ENCODE data around the gene AAMP. TPM values are rescaled to one million over a fixed set of nuclear protein-coding genes. Genes with fewer than 3 reads are reported as not detected.
A peak's percentile ranks its signal among the peaks of the same experiment; 100 is the strongest.

Gene AAMP
- total RNA-seq, 2 experiments from 2014 or later, result 68.7 to 97.0 TPM

- intact Hi-C loops (cut with micrococcal nuclease; ENCODE audit: unreplicated experiment), result no loop called here
- peaks cover 40% of the 10 kb centered on the region for H3K4me1 ChIP-seq (ENCODE audit: insufficient read depth, low read length, poor library complexity, severe bottlenecking)
- H3K9me2 ChIP-seq (ENCODE audit: insufficient read depth, low read length), result no peaks in the 10 kb centered on the region
- H3K79me2 ChIP-seq (ENCODE audit: insufficient read depth, low read depth, low read length), result no peaks in the 10 kb centered on the region
- CTCF ChIA-PET (ENCODE audit: unreplicated experiment), result interaction anchor here (1.3 kb wide), 1 partner anchor 26 kb away, joined by 3 read pairs; no protein-coding TSS in a partner anchor
- H3K9me3 ChIP-seq (ENCODE audit: low read length), result no peaks in the 10 kb centered on the region
- POLR2A ChIA-PET, result interaction anchor here (0.9 to 1.4 kb wide), 3 partner anchors 29 to 102 kb away, joined by 3 read pairs; partner anchors contain the start of gene CTDSP1
- H4K20me1 ChIP-seq (ENCODE audit: insufficient read depth, low read length), result no peaks in the 10 kb centered on the region
- no peak overlapping the region for H3K27ac ChIP-seq (ENCODE audit: low read depth, low read length, poor library complexity, severe bottlenecking)
- TF ChIP-seq EZH2phosphoT487 (IDR thresholded peaks at IDR 0.05; ENCODE audit: borderline replicate concordance, low read depth, low read length) (no peak), CTCF (conservative IDR thresholded peaks at IDR 0.05; ENCODE audit: low read length) (no peak)
- no TSS peak for BruUV-seq (replicated peaks)
- H3K36me3 ChIP-seq (ENCODE audit: insufficient read depth, low read length), result no peaks in the 10 kb centered on the region
- no peak overlapping the region for H3K4me3 ChIP-seq (ENCODE audit: low read depth, low read length, poor library complexity, severe bottlenecking)
- H2AFZ ChIP-seq (ENCODE audit: low read length), result peak overlapping the region; percentile 33; the same call in 1 of the 2 replicates
- H3K4me2 ChIP-seq (ENCODE audit: low read length), result no peak overlapping the region
- no peak for DNase-seq (ENCODE audit: low spot score)
These were observed 28.5 kb upstream of the AAMP start for GRCh38 chr2:218298314-218298875.

- Histone ChIP-seq H3K9me2 (ENCODE audit: insufficient read depth, low read length) (no peaks in the 10 kb centered on the region), H3K79me2 (ENCODE audit: insufficient read depth, low read depth, low read length) (peaks cover 4% of the 10 kb centered on the region; the same call in 1 of the 2 replicates), H3K9me3 (ENCODE audit: low read length) (no peaks in the 10 kb centered on the region), H3K4me1 (ENCODE audit: insufficient read depth, low read length, poor library complexity, severe bottlenecking) (peaks cover 50% of the 10 kb centered on the region), H3K4me3 (ENCODE audit: low read depth, low read length, poor library complexity, severe bottlenecking) (no peak overlapping the region), H3K27ac (ENCODE audit: low read depth, low read length, poor library complexity, severe bottlenecking) (no peak overlapping the region), H2AFZ (ENCODE audit: low read length) (no peak overlapping the region), H3K36me3 (ENCODE audit: insufficient read depth, low read length) (no peaks in the 10 kb centered on the region), H4K20me1 (ENCODE audit: insufficient read depth, low read length) (no peaks in the 10 kb centered on the region), H3K4me2 (ENCODE audit: low read length) (no peak overlapping the region)
- TF ChIP-seq CTCF (conservative IDR thresholded peaks at IDR 0.05; ENCODE audit: low read length), result peak; percentile 37; the same call in 1 of the 2 replicates
- no peak for TF ChIP-seq EZH2phosphoT487 (IDR thresholded peaks at IDR 0.05; ENCODE audit: borderline replicate concordance, low read depth, low read length)
- BruUV-seq (replicated peaks), result no TSS peak
- intact Hi-C loops (cut with micrococcal nuclease; ENCODE audit: unreplicated experiment), result no loop called here
- ChIA-PET POLR2A (interaction anchor here (1.1 to 1.3 kb wide), 3 partner anchors 60 to 96 kb away, joined by 4 read pairs; partner anchors contain the start of gene CATIP), CTCF (ENCODE audit: unreplicated experiment) (no interaction called here)
- peak; percentile 33 for DNase-seq (ENCODE audit: low spot score)
These were observed 26.9 kb upstream of the AAMP start for GRCh38 chr2:218296847-218297246.

GRCh38 chr2:218296200-218296599 is 26.3 kb upstream of the AAMP start:
- ChIA-PET CTCF (ENCODE audit: unreplicated experiment) (interaction anchor here (0.6 to 1.5 kb wide), 4 partner anchors 23 to 392 kb away, joined by 3 to 5 read pairs (median 4); no protein-coding TSS in a partner anchor), POLR2A (interaction anchor here (1.1 to 1.3 kb wide), 5 partner anchors 60 to 98 kb away, joined by 4 to 10 read pairs (median 4); partner anchors contain the start of gene CATIP)
- Histone ChIP-seq H3K36me3 (ENCODE audit: insufficient read depth, low read length) (no peaks in the 10 kb centered on the region), H3K27ac (ENCODE audit: low read depth, low read length, poor library complexity, severe bottlenecking) (no peak overlapping the region), H3K79me2 (ENCODE audit: insufficient read depth, low read depth, low read length) (peaks cover 4% of the 10 kb centered on the region; the same call in 1 of the 2 replicates), H2AFZ (ENCODE audit: low read length) (no peak overlapping the region), H3K4me2 (ENCODE audit: low read length) (no peak overlapping the region), H3K9me3 (ENCODE audit: low read length) (no peaks in the 10 kb centered on the region), H3K9me2 (ENCODE audit: insufficient read depth, low read length) (no peaks in the 10 kb centered on the region), H4K20me1 (ENCODE audit: insufficient read depth, low read length) (no peaks in the 10 kb centered on the region), H3K4me3 (ENCODE audit: low read depth, low read length, poor library complexity, severe bottlenecking) (no peak overlapping the region), H3K4me1 (ENCODE audit: insufficient read depth, low read length, poor library complexity, severe bottlenecking) (peaks cover 48% of the 10 kb centered on the region)
- TF ChIP-seq CTCF (conservative IDR thresholded peaks at IDR 0.05; ENCODE audit: low read length), result no peak
- TF ChIP-seq EZH2phosphoT487 (IDR thresholded peaks at IDR 0.05; ENCODE audit: borderline replicate concordance, low read depth, low read length), result no peak
- intact Hi-C loops (cut with micrococcal nuclease; ENCODE audit: unreplicated experiment), result no loop called here
- no peak for DNase-seq (ENCODE audit: low spot score)
- BruUV-seq (replicated peaks), result no TSS peak
